GM18519 (cell line): ENCODE results near the gene ARHGEF9.

ENCODE experiments used
- ATAC-seq: cut with Tn5 transposase; IDR thresholded peaks from one replicate; pipeline ENCODE4 v1.9.1; 2021; ENCODE audit warnings: mild to moderate bottlenecking, moderate library complexity; ENCODE audit not compliant: unreplicated experiment, low FRiP score

Gene ARHGEF9

GRCh38 chrX:63747331-63747730 lies 37.7 kb downstream of the ARHGEF9 start:
- ATAC-seq: no peak

- no peak for ATAC-seq
These were observed 38.3 kb downstream of the ARHGEF9 start for GRCh38 chrX:63746715-63747114.

- peak; percentile 87 for ATAC-seq
These were observed 38.7 kb downstream of the ARHGEF9 start for GRCh38 chrX:63746278-63746677.

- ATAC-seq: no peak
These were observed 40.1 kb downstream of the ARHGEF9 start for GRCh38 chrX:63744850-63745394.

- ATAC-seq: no peak
These were observed 41.4 kb downstream of the ARHGEF9 start for GRCh38 chrX:63743596-63743995.

- ATAC-seq: peak; percentile 69
These were observed 44.6 kb downstream of the ARHGEF9 start for GRCh38 chrX:63740382-63740781.

GRCh38 chrX:63739885-63740284 lies 45.1 kb downstream of the ARHGEF9 start:
- ATAC-seq: no peak

GRCh38 chrX:63738696-63739095 lies 46.3 kb downstream of the ARHGEF9 start:
- no peak for ATAC-seq

- no peak for ATAC-seq
These were observed 47.7 kb downstream of the ARHGEF9 start for GRCh38 chrX:63737131-63737921.

GRCh38 chrX:63735882-63736281 lies 49.1 kb downstream of the ARHGEF9 start:
- ATAC-seq: no peak

- no peak for ATAC-seq
These were observed 64.7 kb downstream of the ARHGEF9 start for GRCh38 chrX:63720293-63720692.

GRCh38 chrX:63719633-63720032 lies 65.4 kb downstream of the ARHGEF9 start:
- no peak for ATAC-seq

- ATAC-seq: peak; percentile 96
These were observed 66.9 kb downstream of the ARHGEF9 start for GRCh38 chrX:63718010-63718694.

GRCh38 chrX:63713526-63713925 lies 71.5 kb downstream of the ARHGEF9 start:
- ATAC-seq: no peak

GRCh38 chrX:63708801-63709200 lies 76.2 kb downstream of the ARHGEF9 start:
- ATAC-seq: no peak

- no peak for ATAC-seq
These were observed 82.5 kb downstream of the ARHGEF9 start for GRCh38 chrX:63702556-63702955.

- peak; percentile 67 for ATAC-seq
These were observed 97.9 kb downstream of the ARHGEF9 start for GRCh38 chrX:63686878-63687714.

- ATAC-seq: no peak
These were observed 104.6 kb downstream of the ARHGEF9 start for GRCh38 chrX:63680423-63680822.

GRCh38 chrX:63679432-63679831 lies 105.6 kb downstream of the ARHGEF9 start:
- ATAC-seq: no peak

- no peak for ATAC-seq
These were observed 109.3 kb downstream of the ARHGEF9 start for GRCh38 chrX:63675716-63676115.

- no peak for ATAC-seq
These were observed 111.1 kb downstream of the ARHGEF9 start for GRCh38 chrX:63673896-63674295.
